ENCODE data around the gene NFIB.

- TF ChIP-seq CTCF (IDR thresholded peaks at IDR 0.05) (no peak), ZFX (IDR thresholded peaks at IDR 0.05; ENCODE audit: borderline replicate concordance) (no peak)
Observed at GRCh38 chr9:14231196-14231990, 82.5 kb downstream of the NFIB start.

Measured in 22Rv1 (cell line).